HG02588 (cell line): Measurements from ENCODE around the gene REG1A.

ENCODE experiments used
- ATAC-seq: cut with Tn5 transposase; IDR thresholded peaks from one replicate; pipeline ENCODE4 v1.9.1; 2021; ENCODE audit warnings: mild to moderate bottlenecking, moderate library complexity; ENCODE audit not compliant: unreplicated experiment

REG1A gene

GRCh38 chr2:79124907-79125720 lies 4.8 kb downstream of the REG1A start:
- no peak for ATAC-seq

- no peak for ATAC-seq
These were observed 5.4 kb downstream of the REG1A start for GRCh38 chr2:79125721-79125985.

DNA sequence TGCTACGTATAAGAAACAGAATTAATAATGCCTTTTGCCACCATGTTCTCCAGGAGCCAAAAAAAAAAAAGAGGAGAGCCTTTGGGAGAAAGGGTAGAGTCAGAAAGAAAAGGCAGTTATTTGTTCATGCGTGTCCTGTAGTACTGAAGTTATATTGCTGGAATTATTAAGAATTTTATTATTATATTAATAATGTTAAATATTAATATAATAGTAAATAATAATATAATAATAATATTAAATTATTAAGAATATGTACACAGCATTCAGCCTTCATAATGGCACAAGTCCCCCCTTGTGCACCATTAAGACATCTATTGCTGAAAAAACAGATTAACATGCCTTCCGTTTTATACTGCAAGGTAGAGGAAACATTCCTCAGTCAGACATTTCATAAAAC lies 8.1 kb downstream of the REG1A start:
- ATAC-seq, result no peak

DNA sequence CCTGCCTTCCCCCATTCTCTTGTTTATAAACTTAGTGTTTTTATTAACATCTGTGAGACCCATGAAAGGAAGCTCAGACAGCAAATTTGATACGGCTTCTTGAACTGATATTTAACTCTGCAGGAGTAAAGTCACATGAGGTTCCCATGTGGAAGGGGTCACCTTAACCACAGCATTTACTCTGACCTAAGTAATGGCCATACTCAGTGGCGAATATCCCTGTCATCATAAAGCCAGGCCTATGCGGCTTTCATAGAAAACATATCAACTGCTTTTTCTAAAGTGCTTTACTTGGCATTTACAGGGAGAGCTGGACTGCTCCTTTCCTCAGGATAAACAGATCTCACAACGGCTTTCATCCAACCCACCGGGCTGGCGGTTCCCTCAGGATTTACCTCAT lies 9.0 kb downstream of the REG1A start:
- ATAC-seq, result no peak

- ATAC-seq, result no peak
These were observed 9.5 kb downstream of the REG1A start for GRCh38 chr2:79129804-79130203.

- no peak for ATAC-seq
These were observed 11.4 kb downstream of the REG1A start for GRCh38 chr2:79131687-79132086.

DNA sequence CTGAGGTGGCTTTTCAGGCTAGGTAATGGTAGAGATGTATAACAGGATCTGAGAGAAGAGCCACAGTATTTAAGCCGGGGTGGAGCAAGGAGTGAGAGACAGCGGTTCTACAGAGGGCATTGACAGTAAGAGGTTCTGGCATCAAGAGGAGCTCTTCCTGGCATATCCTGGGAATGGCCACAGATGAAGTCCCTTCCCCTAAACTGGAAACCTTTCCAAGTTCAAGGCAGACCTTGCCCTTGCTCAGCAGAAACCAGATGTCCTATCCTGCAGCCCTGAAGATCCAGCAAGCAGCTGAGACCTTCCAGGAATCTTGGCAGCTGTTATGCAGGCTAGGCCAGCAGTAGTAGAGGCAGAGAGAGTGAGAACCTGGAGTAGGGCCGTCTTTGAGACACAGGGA lies 18.1 kb downstream of the REG1A start:
- no peak for ATAC-seq

DNA sequence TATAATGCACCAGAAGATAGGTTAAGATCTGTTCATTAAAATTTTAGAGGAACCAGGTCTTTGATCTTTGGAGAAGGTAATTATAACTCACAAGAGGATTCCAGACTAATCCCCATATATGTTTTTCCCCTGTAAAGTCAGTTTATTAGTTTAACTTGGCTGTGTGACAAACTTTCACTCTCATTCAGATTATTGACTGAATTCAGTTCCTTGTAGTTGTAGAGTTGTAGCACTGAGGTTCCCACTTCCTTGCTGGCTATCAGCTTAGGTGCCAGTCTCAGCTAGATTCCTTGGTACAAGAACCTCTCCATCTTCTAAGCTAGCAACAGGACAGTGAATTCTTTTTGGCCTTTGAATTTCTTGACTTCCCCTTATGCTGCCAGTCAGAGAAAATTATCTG lies 19.1 kb downstream of the REG1A start:
- no peak for ATAC-seq

DNA sequence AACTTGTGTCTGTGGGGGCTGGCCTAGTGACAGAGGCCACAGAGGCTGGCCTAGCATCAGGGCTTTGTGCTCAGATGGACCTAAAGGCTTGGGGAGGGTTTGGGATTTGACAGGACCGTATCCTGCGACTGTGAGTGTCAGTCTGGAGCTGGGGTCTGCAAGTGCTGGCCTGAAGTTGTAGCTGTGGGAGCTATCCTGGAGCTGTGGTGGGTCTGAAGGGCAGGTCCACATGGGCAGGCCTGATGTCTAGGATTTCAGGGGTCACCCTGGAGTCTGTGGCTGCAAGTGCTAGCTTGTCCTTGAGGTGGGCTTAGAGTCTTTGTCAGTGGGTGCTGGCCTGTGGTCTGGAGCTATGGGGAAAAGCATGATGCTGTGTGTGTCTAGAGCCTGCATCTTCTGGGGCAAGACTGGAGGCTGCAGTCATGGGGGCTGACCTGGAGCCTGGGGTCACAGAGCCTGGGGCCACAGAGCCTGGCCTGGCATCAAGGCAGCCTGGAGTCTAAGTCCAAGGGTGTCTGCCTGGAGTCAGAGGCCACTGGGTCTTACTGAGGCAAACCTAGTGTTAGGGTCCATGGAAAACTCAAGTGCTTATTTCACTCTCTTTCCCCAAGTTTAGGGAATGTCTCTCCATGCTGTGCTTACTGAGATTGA lies 35.7 kb downstream of the REG1A start:
- ATAC-seq, result no peak

- ATAC-seq, result no peak
These were observed 38.7 kb downstream of the REG1A start for GRCh38 chr2:79159030-79159429.

- ATAC-seq, result no peak
These were observed 39.4 kb downstream of the REG1A start, which contains the start of gene REG3A for GRCh38 chr2:79159653-79160052. REG3A (minus strand) TSS chr2:79159753; CDS start chr2:79159405, 348 bp downstream.

DNA sequence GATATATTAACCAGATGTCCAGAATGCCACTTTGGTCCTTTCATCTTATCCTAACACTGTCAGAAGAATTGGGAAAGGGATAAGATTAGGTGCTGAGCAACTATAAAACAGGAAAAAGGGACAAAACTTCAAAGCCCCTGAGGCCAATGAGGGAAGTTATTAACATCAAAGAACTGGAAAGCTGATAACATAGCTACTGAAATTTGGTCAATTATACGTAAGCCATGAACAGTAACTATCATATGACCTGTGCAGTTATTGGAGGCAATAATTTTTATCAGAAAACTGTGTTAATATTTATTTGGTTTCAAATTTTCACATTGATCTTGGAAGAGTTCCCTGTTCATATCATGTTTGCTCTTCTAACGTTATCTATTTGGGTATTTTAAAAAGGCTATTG lies 41.8 kb downstream of the REG1A start:
- ATAC-seq, result no peak

DNA sequence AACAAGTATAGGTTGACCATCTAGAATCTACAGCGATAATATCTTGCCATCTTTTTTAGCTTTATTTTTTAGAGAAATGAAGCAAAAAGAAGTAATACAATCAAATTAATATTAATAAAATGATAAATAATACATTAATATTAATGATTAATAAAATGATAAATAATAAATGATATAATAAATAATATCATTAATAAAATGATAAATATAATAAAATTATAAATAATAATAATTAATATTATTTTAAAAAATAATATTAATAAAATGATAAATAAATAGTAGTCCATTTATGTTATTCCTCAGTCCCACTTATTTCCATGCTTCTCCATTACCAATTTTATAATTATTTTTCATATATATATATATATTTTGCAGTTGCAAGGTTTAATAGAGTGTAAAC lies 42.5 kb downstream of the REG1A start:
- no peak for ATAC-seq

DNA sequence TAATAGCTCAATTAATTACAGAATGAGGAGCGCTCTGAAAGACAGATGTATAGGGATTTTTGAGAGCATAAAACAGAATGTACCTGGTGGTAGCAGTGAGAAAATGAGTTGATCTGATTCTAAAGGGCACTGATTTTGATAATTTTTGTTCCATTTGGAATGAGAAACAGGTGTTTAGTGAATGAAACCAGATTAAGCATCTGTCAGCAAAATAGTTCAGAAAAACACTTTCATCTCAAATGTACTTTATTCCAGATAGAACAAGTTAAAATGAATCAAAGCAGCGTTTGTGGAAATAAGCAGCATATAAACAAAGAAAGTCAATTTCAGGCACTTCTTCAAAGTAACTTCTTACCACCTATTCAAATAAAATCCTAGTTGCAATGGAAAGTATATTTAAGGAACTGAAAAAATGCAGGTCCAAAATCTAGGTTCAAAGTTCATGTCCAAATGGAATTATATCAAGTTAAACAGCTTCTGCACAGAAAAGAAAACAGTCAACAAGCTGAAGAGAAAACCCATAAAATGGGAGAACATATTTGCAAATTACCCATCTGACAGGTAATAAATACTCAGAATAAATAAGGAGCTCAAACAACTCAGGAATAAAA lies 51.2 kb downstream of the REG1A start:
- ATAC-seq, result no peak
